Progenitor cell of endocrine pancreas (in vitro differentiated cells): ENCODE measurements around the gene UGT2A1. TPM values are rescaled to one million over a fixed set of nuclear protein-coding genes. Genes with fewer than 3 reads are reported as not detected.
A peak's percentile ranks its signal among the peaks of the same experiment; 100 is the strongest.

Source experiments
- DNase-seq: peaks from one replicate; pipeline ENCODE4 v3.0.0; 2021; ENCODE audit warnings: low spot score; ENCODE audit not compliant: unreplicated experiment
- H3K27ac Mint-ChIP-seq: 2 replicates; pipeline ENCODE4 v1.8.0; 2021; ENCODE audit warnings: mild to moderate bottlenecking, moderate library complexity, mixed read lengths
- H3K27me3 Mint-ChIP-seq: 2 replicates; pipeline ENCODE4 v1.8.0; 2021; ENCODE audit warnings: mixed read lengths
- H3K36me3 Mint-ChIP-seq: 2 replicates; pipeline ENCODE4 v1.8.0; 2022; ENCODE audit warnings: mixed read lengths; ENCODE audit not compliant: insufficient read depth
- H3K4me1 Mint-ChIP-seq: 2 replicates; pipeline ENCODE4 v1.8.0; 2021; ENCODE audit warnings: low read depth, mixed read lengths
- H3K4me3 Mint-ChIP-seq: 2 replicates; pipeline ENCODE4 v1.8.0; 2021; ENCODE audit warnings: low read depth, mild to moderate bottlenecking, moderate library complexity, mixed read lengths
- H3K9me3 Mint-ChIP-seq: 2 replicates; pipeline ENCODE4 v1.8.0; 2021; ENCODE audit warnings: low read depth, mixed read lengths
- total RNA-seq: library from RNA; stranded (reverse); gene quantifications from 2 replicates; pipeline ENCODE4 v1.2.1, GENCODE V29; 2021
- TF ChIP-seq, protein P1 (sequence below): fragments of 200-600 bp; sonication (generic); IDR thresholded peaks from one replicate; pipeline ENCODE4 v1.5.0; 2021; ENCODE audit warnings: antibody characterized with exemption, mild to moderate bottlenecking; ENCODE audit not compliant: unreplicated experiment

The UGT2A1 gene
- total RNA-seq, 1 donor from 2014 or later: not detected

DNA sequence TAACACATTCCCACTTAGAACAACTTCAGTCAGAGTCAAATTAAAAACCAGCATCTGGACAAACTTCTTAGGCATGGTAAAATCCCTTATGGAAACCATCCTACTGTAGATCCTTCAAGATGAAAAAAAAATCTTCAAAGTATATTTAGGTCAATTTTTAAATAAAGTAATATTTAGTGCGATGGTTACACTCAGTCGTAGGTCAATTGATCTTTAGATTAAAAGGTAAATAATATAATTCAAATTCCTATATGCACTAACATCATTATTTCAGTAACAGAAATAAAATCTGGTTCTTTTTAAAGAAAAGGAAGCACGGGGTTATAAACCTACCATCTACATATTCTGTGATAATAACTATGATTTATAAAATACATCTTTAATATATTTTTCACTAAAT lies 13.5 kb downstream of the UGT2A1 start, which contains the start of gene UGT2A2:
TSS of gene UGT2A2 (minus strand) at position 101 of the 400 bp plus-strand sequence. CDS start at position 99, 2 bp downstream.
- Mint-ChIP-seq H3K9me3 (peaks cover 7% of the 10 kb centered on the region), H3K4me1 (peaks cover 7% of the 10 kb centered on the region), H3K4me3 (no peak within 1 kb of the TSS), H3K36me3 (no peaks in the 10 kb centered on the region), H3K27me3 (no peaks in the 10 kb centered on the region), H3K27ac (no peak within 1 kb of the TSS)
- TF ChIP-seq, protein P1, sequence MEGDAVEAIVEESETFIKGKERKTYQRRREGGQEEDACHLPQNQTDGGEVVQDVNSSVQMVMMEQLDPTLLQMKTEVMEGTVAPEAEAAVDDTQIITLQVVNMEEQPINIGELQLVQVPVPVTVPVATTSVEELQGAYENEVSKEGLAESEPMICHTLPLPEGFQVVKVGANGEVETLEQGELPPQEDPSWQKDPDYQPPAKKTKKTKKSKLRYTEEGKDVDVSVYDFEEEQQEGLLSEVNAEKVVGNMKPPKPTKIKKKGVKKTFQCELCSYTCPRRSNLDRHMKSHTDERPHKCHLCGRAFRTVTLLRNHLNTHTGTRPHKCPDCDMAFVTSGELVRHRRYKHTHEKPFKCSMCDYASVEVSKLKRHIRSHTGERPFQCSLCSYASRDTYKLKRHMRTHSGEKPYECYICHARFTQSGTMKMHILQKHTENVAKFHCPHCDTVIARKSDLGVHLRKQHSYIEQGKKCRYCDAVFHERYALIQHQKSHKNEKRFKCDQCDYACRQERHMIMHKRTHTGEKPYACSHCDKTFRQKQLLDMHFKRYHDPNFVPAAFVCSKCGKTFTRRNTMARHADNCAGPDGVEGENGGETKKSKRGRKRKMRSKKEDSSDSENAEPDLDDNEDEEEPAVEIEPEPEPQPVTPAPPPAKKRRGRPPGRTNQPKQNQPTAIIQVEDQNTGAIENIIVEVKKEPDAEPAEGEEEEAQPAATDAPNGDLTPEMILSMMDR: no peak
- no peak for DNase-seq

DNA sequence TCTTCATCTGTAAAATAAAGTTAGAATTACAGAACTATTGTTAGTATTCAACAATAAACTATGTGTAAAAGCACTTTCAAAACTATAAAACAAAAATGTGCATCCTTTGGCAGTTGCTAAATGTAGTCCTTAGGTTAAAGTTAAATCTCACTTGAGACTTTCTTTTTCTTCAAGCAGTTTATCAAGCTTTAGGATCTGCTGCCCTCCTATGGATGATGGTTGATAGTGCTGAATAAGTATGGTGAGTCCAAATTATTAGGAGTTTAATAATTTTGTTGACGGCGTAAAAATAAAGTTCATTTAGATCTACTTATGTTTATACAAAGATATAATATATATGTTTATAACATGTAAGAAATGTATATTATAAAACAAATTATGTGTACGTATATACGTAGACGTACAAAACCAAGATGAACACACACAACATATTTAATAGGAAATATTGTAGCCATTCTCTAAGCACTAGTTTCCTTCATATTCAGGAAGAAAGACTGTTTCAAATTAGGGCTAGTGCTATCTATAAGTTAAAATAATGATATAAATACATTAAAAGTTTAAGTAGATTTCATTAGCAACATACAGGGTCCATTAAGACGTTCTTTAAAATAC lies 35.9 kb downstream of the UGT2A1 start:
- H3K4me1 Mint-ChIP-seq: peaks cover 11% of the 10 kb centered on the region
- no peak overlapping the region for H3K27ac Mint-ChIP-seq
- H3K4me3 Mint-ChIP-seq: no peak overlapping the region
- H3K27me3 Mint-ChIP-seq: no peaks in the 10 kb centered on the region
- no peak for DNase-seq
- TF ChIP-seq, protein P1: peak; percentile 79
- peaks cover 27% of the 10 kb centered on the region for H3K9me3 Mint-ChIP-seq
- H3K36me3 Mint-ChIP-seq: peaks cover 9% of the 10 kb centered on the region

DNA sequence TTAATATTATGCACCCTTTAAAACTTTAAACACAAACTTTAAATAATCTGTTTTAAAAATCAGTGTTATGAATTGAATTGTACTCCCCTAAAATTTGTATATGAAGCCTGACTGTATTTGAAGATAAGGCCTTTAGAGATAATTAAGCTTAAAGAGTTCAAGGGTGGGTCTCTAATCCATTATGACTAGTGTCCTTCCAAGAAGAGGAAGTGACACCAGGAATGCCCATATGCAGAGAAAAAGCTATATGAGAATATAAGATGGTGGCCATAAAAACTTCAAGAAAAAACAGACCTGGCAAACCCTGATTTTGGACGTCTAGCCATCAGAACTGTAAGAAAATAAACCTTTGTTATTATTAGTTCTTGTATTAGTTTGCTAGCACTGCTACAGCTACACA lies 42.6 kb downstream of the UGT2A1 start:
- peaks cover 11% of the 10 kb centered on the region for H3K9me3 Mint-ChIP-seq
- no peak overlapping the region for H3K4me3 Mint-ChIP-seq
- TF ChIP-seq, protein P1: no peak
- H3K36me3 Mint-ChIP-seq: peaks cover 2% of the 10 kb centered on the region
- no peaks in the 10 kb centered on the region for H3K4me1 Mint-ChIP-seq
- no peak overlapping the region for H3K27ac Mint-ChIP-seq
- no peak for DNase-seq
- H3K27me3 Mint-ChIP-seq: no peaks in the 10 kb centered on the region

DNA sequence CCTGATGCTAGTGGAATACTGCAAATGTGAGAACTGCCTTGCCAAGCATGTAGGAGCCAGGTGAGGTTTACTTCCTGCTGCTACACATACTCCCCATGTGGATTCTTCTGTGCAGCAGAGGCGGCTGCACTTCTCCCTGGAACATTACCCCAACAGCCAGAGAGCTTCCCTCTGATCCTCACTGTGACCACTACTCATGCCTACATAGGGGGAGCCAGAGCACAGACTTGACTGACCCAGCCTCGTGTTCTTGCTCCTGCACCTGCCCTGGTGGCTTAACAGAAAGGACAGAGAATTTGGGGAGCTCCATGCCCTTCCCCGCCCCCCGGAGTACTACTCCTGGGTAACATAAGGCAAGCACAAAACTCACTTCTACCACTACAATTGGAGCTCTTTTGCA lies 52.0 kb downstream of the UGT2A1 start:
- Mint-ChIP-seq H3K4me3 (no peak overlapping the region), H3K27ac (no peak overlapping the region), H3K4me1 (no peaks in the 10 kb centered on the region), H3K27me3 (no peaks in the 10 kb centered on the region), H3K36me3 (no peaks in the 10 kb centered on the region), H3K9me3 (no peaks in the 10 kb centered on the region)
- TF ChIP-seq, protein P1: no peak
- DNase-seq: no peak

DNA sequence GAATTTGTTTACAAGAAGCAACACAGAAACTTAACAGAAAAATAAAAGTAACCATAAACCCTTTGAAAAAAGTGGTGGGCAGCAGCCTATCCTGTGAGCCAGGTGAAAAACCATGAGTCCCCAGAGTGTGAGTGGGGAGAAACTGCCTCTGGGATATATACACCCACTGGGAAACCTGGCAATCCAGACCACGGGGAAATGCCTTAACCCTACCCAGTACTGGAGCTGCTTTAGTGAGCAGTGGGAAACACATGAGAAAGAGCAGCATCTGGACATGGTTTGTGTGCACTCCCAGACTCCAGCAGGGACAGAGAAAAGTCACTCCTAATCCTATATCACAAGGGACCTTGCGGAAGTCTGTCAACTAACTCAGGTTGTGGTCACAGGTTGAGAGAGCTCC lies 53.0 kb downstream of the UGT2A1 start:
- Mint-ChIP-seq H3K27me3 (no peaks in the 10 kb centered on the region), H3K27ac (no peak overlapping the region), H3K9me3 (no peaks in the 10 kb centered on the region), H3K4me3 (no peak overlapping the region), H3K4me1 (no peaks in the 10 kb centered on the region), H3K36me3 (no peaks in the 10 kb centered on the region)
- TF ChIP-seq, protein P1: no peak
- DNase-seq: no peak
